ENCODE measurements around the gene AHRR. TPM values are rescaled to one million over a fixed set of nuclear protein-coding genes. Genes with fewer than 3 reads are reported as not detected.

The AHRR gene
- total and polyA plus RNA-seq, 9 of the 15 experiments (the other 6 are each of a cell fraction or from before 2014, with no cell fraction given): 0.06 to 1.6 (median 0.75) TPM; not detected in 1

DNA sequence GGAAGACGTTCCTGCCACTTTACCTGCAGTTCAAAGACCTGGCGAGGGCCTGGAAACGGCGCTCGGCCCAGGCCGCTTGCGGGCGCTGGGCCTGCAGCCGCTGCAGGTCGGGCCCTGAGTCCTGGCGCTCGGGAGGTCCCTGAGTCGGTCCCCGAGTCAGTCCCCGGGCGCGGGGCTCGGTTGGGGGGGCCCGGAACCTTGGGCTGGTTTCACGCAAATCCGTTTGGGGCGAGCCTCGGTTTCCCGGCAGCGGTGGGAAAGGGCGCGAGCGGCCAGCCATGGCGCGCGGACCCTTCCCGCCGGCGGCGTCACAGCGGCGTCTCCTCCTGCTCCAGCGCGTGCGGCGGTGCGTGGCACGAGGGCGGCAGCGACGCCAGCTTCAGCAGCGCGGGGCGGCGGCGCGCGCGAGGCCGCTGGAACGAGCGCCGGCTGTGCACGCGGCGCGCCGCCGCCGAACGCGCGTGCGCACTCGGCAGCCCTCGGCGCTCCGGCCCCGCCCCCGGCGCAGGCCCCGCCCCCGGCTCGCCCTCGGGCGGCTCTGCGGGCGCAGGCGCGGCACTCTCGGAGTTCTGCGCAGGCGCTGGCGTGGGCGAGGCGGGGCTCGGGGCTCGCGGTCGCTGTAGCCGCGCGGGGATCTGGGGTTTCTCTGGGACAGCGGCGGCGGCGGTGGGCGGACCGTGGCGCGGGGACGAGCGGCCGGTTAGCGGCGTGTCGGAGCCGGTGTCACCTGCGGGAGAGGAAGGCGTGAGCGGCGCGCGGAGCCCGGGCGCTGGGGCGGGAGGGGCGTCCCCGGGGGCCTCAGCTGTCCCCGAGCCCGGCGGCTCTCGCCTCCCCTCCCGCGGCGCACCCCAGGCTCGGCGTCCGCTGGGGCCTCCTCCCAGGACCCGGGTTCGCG, 151.4 kb downstream of the AHRR start:
- Histone ChIP-seq H3K4me2 (ENCODE audit: insufficient read depth, low read length) (peak overlapping the region; percentile 86), H3K27me3 (ENCODE audit: control insufficient read depth in 2 of 2, insufficient read depth in 2 of 2, low read length in 2 of 2) (peaks cover 6 to 31% of the 10 kb centered on the region in 2 experiments; a peak in 3 of 5 replicates), H3K4me1 (replicated peaks in 1 of 2; ENCODE audit: control insufficient read depth in 2 of 2, insufficient read depth in 2 of 2, low read length in 2 of 2) (peaks cover 9 to 77% of the 10 kb centered on the region in 2 experiments; a peak in 4 of 5 replicates), H3K36me3 (ENCODE audit: control insufficient read depth, insufficient read depth, low read length) (peaks cover 21% of the 10 kb centered on the region; the same call in 2 of the 3 replicates), H3K9ac (ENCODE audit: insufficient read depth in 1 of 2, low read depth in 2 of 2, low read length in 2 of 2) (peak overlapping the region; percentile 96 to 100), H3K79me2 (ENCODE audit: control insufficient read depth, insufficient read depth, low read length) (peaks cover 21% of the 10 kb centered on the region), H3K9me3 (replicated peaks; ENCODE audit: control insufficient read depth, insufficient read depth, low read depth, low read length) (no peaks in the 10 kb centered on the region), H3K27ac (ENCODE audit: extremely low read depth, low read depth, low read length) (peak overlapping the region; percentile 91), H3K9me1 (ENCODE audit: control insufficient read depth, insufficient read depth, low read length) (no peaks in the 10 kb centered on the region), H4K20me1 (replicated peaks; ENCODE audit: control insufficient read depth, insufficient read depth, low read length) (peaks cover 7% of the 10 kb centered on the region), H2AFZ (ENCODE audit: low read depth, low read length) (peak overlapping the region; percentile 91), H3K4me3 (peak overlapping the region; percentile 89)
- under 1% methylated on average over 62 of the region's 137 CpGs for WGBS (ENCODE audit: insufficient coverage, low coverage, missing lambda C conversion rate)
- FAIRE-seq: no peak
- BruUV-seq (replicated peaks): no TSS peak
- ChIA-PET CTCF (ENCODE audit: low intra/inter-chr PET ratio) (no interaction called here), POLR2A (interaction anchor here (0.6 to 1.4 kb wide), 5 partner anchors 13 to 416 kb away, joined by 3 read pairs; no protein-coding TSS in a partner anchor)
- intact Hi-C loops (cut with micrococcal nuclease): loop anchor here (10.0 kb wide), 1 partner anchor 142 kb away; the partner anchor contains the start of gene CEP72
- in situ Hi-C loops (cut with MboI): no loop called here
- peak; percentile 84 for ATAC-seq
- DNase-seq (ENCODE audit: extremely low read depth in 1 of 4, low spot score in 3 of 4): peak; percentile 91 to 100 (median 100)
- no peak for TF ChIP-seq ZNF165 (CRISPR knock-in tag; IDR thresholded peaks at IDR 0.05; ENCODE audit: borderline replicate concordance)
- 0 out of 2 replicates have a peak, but pooled peaks have one; percentile 59 for TF ChIP-seq BRD4 (IDR thresholded peaks at IDR 0.05)
- no peak for TF ChIP-seq SNIP1 (IDR thresholded peaks at IDR 0.05; ENCODE audit: low read depth)
- TF ChIP-seq RCOR1 (IDR thresholded peaks at IDR 0.05; ENCODE audit: borderline replicate concordance in 1 of 2, low read depth in 2 of 2, low read length in 2 of 2): no peak
- TF ChIP-seq KLF13 (tag; IDR thresholded peaks at IDR 0.05; ENCODE audit: borderline replicate concordance, low read depth): peak; percentile 74; the same call in 1 of the 2 replicates
- TF ChIP-seq NFIX (CRISPR knock-in tag; IDR thresholded peaks at IDR 0.05; ENCODE audit: low read depth): no peak
- peak; percentile 92 for TF ChIP-seq MYC (IDR thresholded peaks at IDR 0.05; ENCODE audit: low read depth, low read length)
- no peak for TF ChIP-seq MYC (CRISPR knock-in tag; IDR thresholded peaks at IDR 0.05; ENCODE audit: borderline replicate concordance, low read depth)
- peak; percentile 38; the same call in 1 of the 2 replicates for TF ChIP-seq MTA3 (IDR thresholded peaks at IDR 0.05; ENCODE audit: borderline replicate concordance)
- peak in 2 of 3 experiments; percentile 34 to 36 for TF ChIP-seq YY1 (IDR thresholded peaks at IDR 0.05; ENCODE audit: borderline replicate concordance in 1 of 3, control insufficient read depth in 1 of 3, extremely low read depth in 1 of 3, insufficient read depth in 3 of 3, insufficient read length in 1 of 3, insufficient replicate concordance in 2 of 3, low read depth in 1 of 3, low read length in 2 of 3)
- TF ChIP-seq, protein P1, sequence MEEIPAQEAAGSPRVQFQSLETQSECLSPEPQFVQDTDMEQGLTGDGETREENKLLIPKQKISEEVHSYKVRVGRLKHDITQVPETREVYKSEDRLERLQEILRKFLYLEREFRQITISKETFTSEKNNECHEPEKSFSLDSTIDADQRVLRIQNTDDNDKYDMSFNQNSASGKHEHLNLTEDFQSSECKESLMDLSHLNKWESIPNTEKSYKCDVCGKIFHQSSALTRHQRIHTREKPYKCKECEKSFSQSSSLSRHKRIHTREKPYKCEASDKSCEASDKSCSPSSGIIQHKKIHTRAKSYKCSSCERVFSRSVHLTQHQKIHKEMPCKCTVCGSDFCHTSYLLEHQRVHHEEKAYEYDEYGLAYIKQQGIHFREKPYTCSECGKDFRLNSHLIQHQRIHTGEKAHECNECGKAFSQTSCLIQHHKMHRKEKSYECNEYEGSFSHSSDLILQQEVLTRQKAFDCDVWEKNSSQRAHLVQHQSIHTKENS (CRISPR knock-in tag; IDR thresholded peaks at IDR 0.05): no peak
- TF ChIP-seq POLR2A (conservative IDR thresholded peaks at IDR 0.05): peak; percentile 68; the same call in 1 of the 2 replicates
- TF ChIP-seq, protein P2, sequence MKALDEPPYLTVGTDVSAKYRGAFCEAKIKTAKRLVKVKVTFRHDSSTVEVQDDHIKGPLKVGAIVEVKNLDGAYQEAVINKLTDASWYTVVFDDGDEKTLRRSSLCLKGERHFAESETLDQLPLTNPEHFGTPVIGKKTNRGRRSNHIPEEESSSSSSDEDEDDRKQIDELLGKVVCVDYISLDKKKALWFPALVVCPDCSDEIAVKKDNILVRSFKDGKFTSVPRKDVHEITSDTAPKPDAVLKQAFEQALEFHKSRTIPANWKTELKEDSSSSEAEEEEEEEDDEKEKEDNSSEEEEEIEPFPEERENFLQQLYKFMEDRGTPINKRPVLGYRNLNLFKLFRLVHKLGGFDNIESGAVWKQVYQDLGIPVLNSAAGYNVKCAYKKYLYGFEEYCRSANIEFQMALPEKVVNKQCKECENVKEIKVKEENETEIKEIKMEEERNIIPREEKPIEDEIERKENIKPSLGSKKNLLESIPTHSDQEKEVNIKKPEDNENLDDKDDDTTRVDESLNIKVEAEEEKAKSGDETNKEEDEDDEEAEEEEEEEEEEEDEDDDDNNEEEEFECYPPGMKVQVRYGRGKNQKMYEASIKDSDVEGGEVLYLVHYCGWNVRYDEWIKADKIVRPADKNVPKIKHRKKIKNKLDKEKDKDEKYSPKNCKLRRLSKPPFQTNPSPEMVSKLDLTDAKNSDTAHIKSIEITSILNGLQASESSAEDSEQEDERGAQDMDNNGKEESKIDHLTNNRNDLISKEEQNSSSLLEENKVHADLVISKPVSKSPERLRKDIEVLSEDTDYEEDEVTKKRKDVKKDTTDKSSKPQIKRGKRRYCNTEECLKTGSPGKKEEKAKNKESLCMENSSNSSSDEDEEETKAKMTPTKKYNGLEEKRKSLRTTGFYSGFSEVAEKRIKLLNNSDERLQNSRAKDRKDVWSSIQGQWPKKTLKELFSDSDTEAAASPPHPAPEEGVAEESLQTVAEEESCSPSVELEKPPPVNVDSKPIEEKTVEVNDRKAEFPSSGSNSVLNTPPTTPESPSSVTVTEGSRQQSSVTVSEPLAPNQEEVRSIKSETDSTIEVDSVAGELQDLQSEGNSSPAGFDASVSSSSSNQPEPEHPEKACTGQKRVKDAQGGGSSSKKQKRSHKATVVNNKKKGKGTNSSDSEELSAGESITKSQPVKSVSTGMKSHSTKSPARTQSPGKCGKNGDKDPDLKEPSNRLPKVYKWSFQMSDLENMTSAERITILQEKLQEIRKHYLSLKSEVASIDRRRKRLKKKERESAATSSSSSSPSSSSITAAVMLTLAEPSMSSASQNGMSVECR (CRISPR knock-in tag; IDR thresholded peaks at IDR 0.05): peak; percentile 74; the same call in 1 of the 2 replicates
- TF ChIP-seq STAG1 (CRISPR knock-in tag; IDR thresholded peaks at IDR 0.05; ENCODE audit: borderline replicate concordance): 0 out of 2 replicates have a peak, but pooled peaks have one; percentile 31
